Spleen (tissue), 11 donors: ENCODE measurements around the gene CYP11A1. TPM values are rescaled to one million over a fixed set of nuclear protein-coding genes. Genes with fewer than 3 reads are reported as not detected.

Source experiments
- DNase-seq: peaks from one replicate; pipeline ENCODE4 v3.0.0-alpha.2; 2020
- H3K27ac ChIP-seq, 8 donors: fragments of 200-600 bp; sonication (generic) in 7 of 8; 1 replicate in 4 of 8; 2 replicates in 4 of 8; pipeline versions ENCODE4 v1.5.0 to v1.8.0; 2016 to 2021; ENCODE audit warnings: inconsistent platforms in 4 of 8, mild to moderate bottlenecking in 4 of 8, moderate library complexity in 1 of 8
- H3K27me3 ChIP-seq, 7 donors: fragments of 200-600 bp; sonication (generic) in 6 of 7; replicated peaks in 1 of 7; 1 replicate in 4 of 7; 2 replicates in 3 of 7; pipeline versions ENCODE4 v1.5.0 to v1.8.0; 2016 to 2021; ENCODE audit warnings: inconsistent platforms in 3 of 7, mild to moderate bottlenecking in 1 of 7
- H3K36me3 ChIP-seq, 6 donors: fragments of 200-600 bp; sonication (generic) in 5 of 6; 1 replicate in 4 of 6; 2 replicates in 2 of 6; pipeline versions ENCODE4 v1.5.0 to v1.8.0; 2016 to 2021; ENCODE audit warnings: inconsistent platforms in 2 of 6
- H3K4me1 ChIP-seq, 6 donors: fragments of 200-600 bp; sonication (generic) in 5 of 6; 1 replicate in 3 of 6; 2 replicates in 3 of 6; pipeline versions ENCODE4 v1.5.0 to v1.8.0; 2016 to 2021; ENCODE audit warnings: inconsistent platforms in 3 of 6
- H3K4me3 ChIP-seq, 8 donors: fragments of 200-600 bp; sonication (generic) in 7 of 8; 1 replicate in 4 of 8; 2 replicates in 4 of 8; pipeline versions ENCODE4 v1.5.0 to v1.8.0; 2016 to 2021; ENCODE audit warnings: inconsistent platforms in 4 of 8, mild to moderate bottlenecking in 4 of 8, moderate library complexity in 2 of 8
- H3K9me3 ChIP-seq, 8 donors: fragments of 200-600 bp; sonication (generic) in 7 of 8; 1 replicate in 4 of 8; 2 replicates in 4 of 8; pipeline versions ENCODE4 v1.5.0 to v1.8.0; 2016 to 2021; ENCODE audit warnings: inconsistent platforms in 4 of 8
- POLR2A ChIP-seq, 3 donors: fragments of 450-650 bp; IDR thresholded peaks; one replicate each; pipeline ENCODE4 v1.5.1; 2017; ENCODE audit warnings: antibody characterized with exemption in 3 of 3, mild to moderate bottlenecking in 1 of 3
- POLR2AphosphoS5 ChIP-seq, 3 donors: sonication (generic); formaldehyde crosslinking; IDR thresholded peaks; one replicate each; pipeline ENCODE4 v1.5.1; 2017; ENCODE audit warnings: antibody characterized with exemption in 3 of 3
- WGBS, 5 donors: extraction: QIAGEN DNeasy Blood & Tissue Kit in 3 of 5; methylation state at CpG; one replicate each; pipeline versions ENCODE4 v1.1.5 to v1.1.7; 2013 to 2018; 5-methylcytosine and 5-hydroxymethylcytosine counted together
- intact Hi-C: fragments of 100-400 bp; cut with DNase I; formaldehyde crosslinking; loops from one replicate; pipeline ENCODE4 v1.15.0; 2023; ENCODE audit warnings: low total_unique reads
- polyA plus RNA-seq, 3 donors: library from polyadenylated mRNA; stranded (reverse); fragments of 200-250 nt; gene quantifications; one replicate each; pipeline ENCODE4 v1.2.1, GENCODE V29; 2013
- total RNA-seq, 7 donors: library from RNA; depleted of rRNA in 3 of 7; stranded (reverse); fragments of >200 nt in 3 of 7; fragmentation: NEBNext Ultra II Directional in 4 of 7; extraction: Animal tissue kit (Norgen Biotek cat#: 25700) in 4 of 7; gene quantifications; one replicate each; pipeline versions ENCODE4 v1.1.0 to v1.2.1, GENCODE V29; 2016 to 2021
- TF ChIP-seq, protein P1 (sequence below), 11 experiments: fragments of 200-600 bp in 7 of 11; fragments of 450-650 bp in 4 of 11; sonication (generic) in 4 of 11; IDR thresholded peaks in 8 of 11; conservative IDR thresholded peaks in 3 of 11; 1 replicate in 7 of 11; 2 replicates in 4 of 11; pipeline versions ENCODE4 v1.4.0 to v1.8.0; 2016 to 2021; ENCODE audit warnings: antibody characterized with exemption in 11 of 11, inconsistent platforms in 4 of 11, mild to moderate bottlenecking in 1 of 11
- donor health status: healthy with polysubstance abuse.
- donor health status: DM: no; HTN: no; CAD: no; lungs with moderate emphysema.
- donor health status: DM: no; HTN: no; CAD: no.
- donor health status: Bipolar disorder and iron deficiency.
- donor health status: healthy.
- donor health status: DM: no; HTN: no; CAD: no.
- donor health status: DM: yes; HTN: yes; CAD: no.

CYP11A1 gene
- total and polyA plus RNA-seq, 10 donors = 1.6 to 14.3 (median 4.9) TPM

GRCh38 chr15:74293021-74293810, 74.2 kb downstream of the CYP11A1 start:
- H3K36me3 ChIP-seq = no peaks in the 10 kb centered on the region
- peaks cover 0 to 13% (median 8%) of the 10 kb centered on the region in 6 donors for H3K4me1 ChIP-seq
- 47 to 83% (median 72%) methylated on average over 3 of the region's 3 CpGs for WGBS, 5 donors
- no peak overlapping the region for H3K4me3 ChIP-seq
- no peak overlapping the region for H3K27ac ChIP-seq
- no peak for DNase-seq
- peaks cover 0 to 52% (median 3%) of the 10 kb centered on the region in 7 donors for H3K27me3 ChIP-seq
- intact Hi-C loops = no loop called here
- H3K9me3 ChIP-seq = no peaks in the 10 kb centered on the region
- TF ChIP-seq POLR2A (IDR thresholded peaks at IDR 0.05) (no peak), POLR2AphosphoS5 (IDR thresholded peaks at IDR 0.05) (no peak)
- TF ChIP-seq, protein P1, sequence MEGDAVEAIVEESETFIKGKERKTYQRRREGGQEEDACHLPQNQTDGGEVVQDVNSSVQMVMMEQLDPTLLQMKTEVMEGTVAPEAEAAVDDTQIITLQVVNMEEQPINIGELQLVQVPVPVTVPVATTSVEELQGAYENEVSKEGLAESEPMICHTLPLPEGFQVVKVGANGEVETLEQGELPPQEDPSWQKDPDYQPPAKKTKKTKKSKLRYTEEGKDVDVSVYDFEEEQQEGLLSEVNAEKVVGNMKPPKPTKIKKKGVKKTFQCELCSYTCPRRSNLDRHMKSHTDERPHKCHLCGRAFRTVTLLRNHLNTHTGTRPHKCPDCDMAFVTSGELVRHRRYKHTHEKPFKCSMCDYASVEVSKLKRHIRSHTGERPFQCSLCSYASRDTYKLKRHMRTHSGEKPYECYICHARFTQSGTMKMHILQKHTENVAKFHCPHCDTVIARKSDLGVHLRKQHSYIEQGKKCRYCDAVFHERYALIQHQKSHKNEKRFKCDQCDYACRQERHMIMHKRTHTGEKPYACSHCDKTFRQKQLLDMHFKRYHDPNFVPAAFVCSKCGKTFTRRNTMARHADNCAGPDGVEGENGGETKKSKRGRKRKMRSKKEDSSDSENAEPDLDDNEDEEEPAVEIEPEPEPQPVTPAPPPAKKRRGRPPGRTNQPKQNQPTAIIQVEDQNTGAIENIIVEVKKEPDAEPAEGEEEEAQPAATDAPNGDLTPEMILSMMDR (IDR thresholded peaks at IDR 0.05 in 8 of 11, conservative IDR thresholded peaks at IDR 0.05 in 3 of 11) = no peak

DNA sequence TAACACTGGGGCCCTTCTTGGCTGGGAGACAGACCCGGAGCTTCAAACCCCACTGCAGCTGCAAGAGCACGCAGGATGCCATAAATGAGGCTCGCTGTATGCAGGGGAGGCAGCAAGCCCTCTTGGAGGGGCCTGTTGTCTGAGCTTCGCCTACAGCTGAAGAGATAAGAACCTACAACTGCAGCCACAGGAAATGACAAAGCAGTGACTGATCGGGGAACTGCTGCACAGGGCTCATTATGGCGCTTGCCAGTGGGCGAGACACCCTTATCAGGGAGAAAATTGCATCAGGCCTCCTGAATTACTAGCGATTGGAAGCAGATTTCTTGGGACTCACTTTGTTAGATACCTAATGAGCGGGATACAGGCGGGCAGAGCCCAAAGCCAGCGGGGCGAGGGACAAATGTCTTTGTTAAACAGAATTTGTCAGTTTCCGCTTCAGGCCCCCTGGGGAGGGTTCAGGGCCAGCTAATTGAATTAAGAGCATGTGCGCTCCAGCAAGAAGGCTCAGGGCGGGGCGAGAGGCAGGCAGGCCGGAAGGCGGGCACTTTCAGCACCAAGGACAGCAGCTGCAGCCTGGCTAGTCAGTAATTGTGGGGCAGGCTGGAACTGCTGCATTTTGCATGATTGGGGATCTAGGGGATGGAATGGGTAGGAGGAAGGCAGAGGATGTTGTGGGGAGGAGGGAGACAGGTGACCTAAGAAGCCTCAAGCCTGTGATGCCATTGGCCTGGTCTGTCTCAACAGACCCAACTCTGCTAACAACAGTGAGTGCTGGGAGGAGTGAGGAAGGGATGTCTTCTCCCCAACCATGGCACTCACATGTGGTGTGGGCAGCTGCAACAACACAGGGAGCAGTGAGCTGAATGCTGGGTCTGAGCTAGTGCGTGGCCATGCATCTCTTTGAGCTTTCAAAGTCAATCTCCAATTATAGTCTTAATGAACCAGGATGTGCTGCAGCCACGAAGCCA, 76.1 kb downstream of the CYP11A1 start:
- Histone ChIP-seq H3K4me1 (peaks cover 0 to 13% (median 8%) of the 10 kb centered on the region in 6 donors), H3K4me3 (no peak overlapping the region), H3K27ac (no peak overlapping the region), H3K9me3 (no peaks in the 10 kb centered on the region), H3K27me3 (peaks cover 0 to 63% (median 4%) of the 10 kb centered on the region in 7 donors), H3K36me3 (no peaks in the 10 kb centered on the region)
- 8 to 12% (median 10%) methylated on average over 19 to 20 of the region's 20 CpGs for WGBS, 5 donors
- TF ChIP-seq, protein P1 (IDR thresholded peaks at IDR 0.05 in 8 of 11, conservative IDR thresholded peaks at IDR 0.05 in 3 of 11) = no peak
- TF ChIP-seq POLR2AphosphoS5 (IDR thresholded peaks at IDR 0.05) (peak in 1 of 3 donors; percentile 39), POLR2A (IDR thresholded peaks at IDR 0.05) (no peak)
- intact Hi-C loops = no loop called here
- DNase-seq = peak; percentile 86

DNA sequence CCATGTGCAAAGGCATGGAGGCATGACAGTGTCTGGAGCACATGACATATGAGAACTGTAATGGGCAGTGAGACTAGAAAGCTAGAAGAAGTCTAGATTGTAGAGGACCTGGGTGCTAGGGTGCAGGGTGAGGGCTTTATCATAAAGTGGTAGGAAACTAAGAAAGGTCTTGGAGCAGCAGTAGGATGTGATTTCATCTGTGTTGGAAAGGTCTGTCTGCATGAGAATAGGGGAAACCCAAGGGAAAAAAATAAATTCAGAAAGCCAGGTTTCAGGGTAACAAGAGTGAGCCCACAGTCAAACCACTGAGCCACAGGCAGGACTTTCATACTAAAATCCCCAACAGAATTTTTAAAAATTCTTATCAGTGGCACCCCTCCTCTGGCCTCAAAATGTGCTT, 76.8 kb downstream of the CYP11A1 start:
- Histone ChIP-seq H3K9me3 (no peaks in the 10 kb centered on the region), H3K4me3 (no peak overlapping the region), H3K36me3 (no peaks in the 10 kb centered on the region), H3K27me3 (peaks cover 0 to 69% (median 4%) of the 10 kb centered on the region in 7 donors), H3K4me1 (peaks cover 0 to 13% (median 8%) of the 10 kb centered on the region in 6 donors), H3K27ac (no peak overlapping the region)
- no peak for TF ChIP-seq POLR2A (IDR thresholded peaks at IDR 0.05)
- TF ChIP-seq POLR2AphosphoS5 (IDR thresholded peaks at IDR 0.05) = no peak
- TF ChIP-seq, protein P1 (IDR thresholded peaks at IDR 0.05 in 8 of 11, conservative IDR thresholded peaks at IDR 0.05 in 3 of 11) = no peak
- intact Hi-C loops = no loop called here
- DNase-seq = no peak
